Stomach (tissue), 9 donors: Measurements from ENCODE around the gene HMGB4. TPM values are rescaled to one million over a fixed set of nuclear protein-coding genes. Genes with fewer than 3 reads are reported as not detected.

Source experiments
- DNase-seq, 2 donors: peaks; one replicate each; pipeline versions ENCODE4 v3.0.0 to v3.0.0-alpha.2; 2013 to 2019
- H3K27ac ChIP-seq, 5 donors: fragments of 200-600 bp in 4 of 5; sonication (generic) in 4 of 5; one replicate each; pipeline ENCODE4 v1.5.1; 2013 to 2019; ENCODE audit warnings: mild to moderate bottlenecking in 1 of 5, moderate library complexity in 1 of 5
- H3K27me3 ChIP-seq, 3 donors: fragments of 200-600 bp; sonication (generic); one replicate each; pipeline ENCODE4 v1.5.1; 2017 to 2019; ENCODE audit warnings: mixed run types in 1 of 3
- H3K36me3 ChIP-seq, 4 donors: fragments of 200-600 bp; sonication (generic); 1 replicate in 3 of 4; 2 replicates in 1 of 4; pipeline ENCODE4 v1.5.1; 2016 to 2019
- H3K4me1 ChIP-seq, 4 donors: fragments of 200-600 bp; sonication (generic); one replicate each; pipeline ENCODE4 v1.5.1; 2016 to 2019
- H3K4me3 ChIP-seq, 4 donors: fragments of 200-600 bp; sonication (generic) in 3 of 4; one replicate each; pipeline ENCODE4 v1.5.1; 2016 to 2019; ENCODE audit warnings: mild to moderate bottlenecking in 1 of 4
- H3K9me3 ChIP-seq, 4 donors: fragments of 200-600 bp; sonication (generic); one replicate each; pipeline ENCODE4 v1.5.1; 2016 to 2019
- EP300 ChIP-seq: sonication (generic); formaldehyde crosslinking; IDR thresholded peaks from one replicate; pipeline ENCODE4 v1.6.1; 2017; ENCODE audit warnings: antibody characterized with exemption
- POLR2A ChIP-seq, 4 donors: fragments of 450-650 bp; IDR thresholded peaks; one replicate each; pipeline ENCODE4 v1.6.1; 2016; ENCODE audit warnings: antibody characterized with exemption in 4 of 4, control low read depth in 2 of 4, mild to moderate bottlenecking in 1 of 4, moderate library complexity in 1 of 4
- POLR2AphosphoS5 ChIP-seq, 3 donors: sonication (generic); formaldehyde crosslinking; IDR thresholded peaks; one replicate each; pipeline ENCODE4 v1.6.1; 2016; ENCODE audit warnings: antibody characterized with exemption in 3 of 3
- WGBS, 5 donors: extraction: QIAGEN DNeasy Blood & Tissue Kit in 3 of 5; methylation state at CpG; one replicate each; pipeline versions ENCODE4 v1.1.5 to v1.1.7; 2013 to 2018; 5-methylcytosine and 5-hydroxymethylcytosine counted together
- intact Hi-C: fragments of 100-400 bp; cut with DNase I; formaldehyde crosslinking; loops from one replicate; pipeline ENCODE4 v1.15.1; 2023; ENCODE audit warnings: low total_unique reads
- polyA plus RNA-seq, 3 donors: library from polyadenylated mRNA; stranded (reverse); fragments of 200-250 nt; gene quantifications; one replicate each; pipeline ENCODE4 v1.2.3, GENCODE V29; 2013
- total RNA-seq, 5 donors: library from RNA; depleted of rRNA; stranded (reverse); fragments of >200 nt; gene quantifications; one replicate each; pipeline versions ENCODE4 v1.1.0 to v1.2.3, GENCODE V29; 2014 to 2016
- TF ChIP-seq, protein P1 (sequence below), 7 experiments: fragments of 450-650 bp in 4 of 7; fragments of 200-600 bp in 3 of 7; sonication (generic) in 3 of 7; IDR thresholded peaks; one replicate each; pipeline ENCODE4 v1.5.1; 2016 to 2019; ENCODE audit warnings: antibody characterized with exemption in 7 of 7, control low read depth in 2 of 7, mild to moderate bottlenecking in 1 of 7
- donor health status: healthy with polysubstance abuse.
- donor health status: Bipolar disorder and iron deficiency.
- donor health status: healthy.

The HMGB4 gene
- total and polyA plus RNA-seq, 8 donors = not detected

DNA sequence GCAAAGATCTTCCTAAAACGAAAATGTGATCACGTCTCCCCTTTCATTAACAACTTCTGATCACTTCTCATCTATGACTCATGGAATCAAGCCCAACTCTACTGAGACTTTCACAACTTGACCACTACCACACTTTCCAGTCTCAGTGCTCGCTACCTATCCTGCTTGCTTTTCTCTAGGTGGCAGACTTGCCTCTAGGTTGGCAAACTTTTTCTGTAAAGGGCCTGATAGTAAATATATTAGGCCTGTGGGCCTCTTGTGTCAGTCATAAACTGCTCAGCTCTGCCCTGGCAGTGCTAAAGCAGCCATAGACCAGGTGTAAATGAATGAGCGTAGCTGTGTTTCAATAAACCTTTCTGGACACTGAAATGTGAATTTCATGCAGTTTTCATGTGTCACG, 21.5 kb upstream of the HMGB4 start:
- no peaks in the 10 kb centered on the region for H3K4me1 ChIP-seq
- TF ChIP-seq POLR2AphosphoS5 (IDR thresholded peaks at IDR 0.05) (no peak), EP300 (no peak), POLR2A (IDR thresholded peaks at IDR 0.05) (no peak)
- TF ChIP-seq, protein P1, sequence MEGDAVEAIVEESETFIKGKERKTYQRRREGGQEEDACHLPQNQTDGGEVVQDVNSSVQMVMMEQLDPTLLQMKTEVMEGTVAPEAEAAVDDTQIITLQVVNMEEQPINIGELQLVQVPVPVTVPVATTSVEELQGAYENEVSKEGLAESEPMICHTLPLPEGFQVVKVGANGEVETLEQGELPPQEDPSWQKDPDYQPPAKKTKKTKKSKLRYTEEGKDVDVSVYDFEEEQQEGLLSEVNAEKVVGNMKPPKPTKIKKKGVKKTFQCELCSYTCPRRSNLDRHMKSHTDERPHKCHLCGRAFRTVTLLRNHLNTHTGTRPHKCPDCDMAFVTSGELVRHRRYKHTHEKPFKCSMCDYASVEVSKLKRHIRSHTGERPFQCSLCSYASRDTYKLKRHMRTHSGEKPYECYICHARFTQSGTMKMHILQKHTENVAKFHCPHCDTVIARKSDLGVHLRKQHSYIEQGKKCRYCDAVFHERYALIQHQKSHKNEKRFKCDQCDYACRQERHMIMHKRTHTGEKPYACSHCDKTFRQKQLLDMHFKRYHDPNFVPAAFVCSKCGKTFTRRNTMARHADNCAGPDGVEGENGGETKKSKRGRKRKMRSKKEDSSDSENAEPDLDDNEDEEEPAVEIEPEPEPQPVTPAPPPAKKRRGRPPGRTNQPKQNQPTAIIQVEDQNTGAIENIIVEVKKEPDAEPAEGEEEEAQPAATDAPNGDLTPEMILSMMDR (IDR thresholded peaks at IDR 0.05) = no peak
- intact Hi-C loops = no loop called here
- H3K9me3 ChIP-seq = no peaks in the 10 kb centered on the region
- no peak for DNase-seq
- no peak overlapping the region for H3K27ac ChIP-seq
- H3K4me3 ChIP-seq = no peak overlapping the region
- no peaks in the 10 kb centered on the region for H3K36me3 ChIP-seq
- 84 to 94% (median 90%) methylated on average over 5 of the region's 5 CpGs for WGBS, 5 donors
- H3K27me3 ChIP-seq = no peaks in the 10 kb centered on the region

- DNase-seq = peak in 1 of 2 donors; percentile 3
- no peaks in the 10 kb centered on the region for H3K36me3 ChIP-seq
- no peaks in the 10 kb centered on the region for H3K9me3 ChIP-seq
- TF ChIP-seq, protein P1 (IDR thresholded peaks at IDR 0.05) = no peak
- TF ChIP-seq POLR2A (IDR thresholded peaks at IDR 0.05) (no peak), POLR2AphosphoS5 (IDR thresholded peaks at IDR 0.05) (no peak), EP300 (no peak)
- H3K27ac ChIP-seq = no peak overlapping the region
- H3K4me1 ChIP-seq = no peaks in the 10 kb centered on the region
- no peak overlapping the region for H3K4me3 ChIP-seq
- intact Hi-C loops = no loop called here
- 55 to 63% (median 59%) methylated on average over 5 of the region's 5 CpGs for WGBS, 5 donors
- no peaks in the 10 kb centered on the region for H3K27me3 ChIP-seq
Observed at GRCh38 chr1:33844166-33844565, 19.7 kb upstream of the HMGB4 start.

DNA sequence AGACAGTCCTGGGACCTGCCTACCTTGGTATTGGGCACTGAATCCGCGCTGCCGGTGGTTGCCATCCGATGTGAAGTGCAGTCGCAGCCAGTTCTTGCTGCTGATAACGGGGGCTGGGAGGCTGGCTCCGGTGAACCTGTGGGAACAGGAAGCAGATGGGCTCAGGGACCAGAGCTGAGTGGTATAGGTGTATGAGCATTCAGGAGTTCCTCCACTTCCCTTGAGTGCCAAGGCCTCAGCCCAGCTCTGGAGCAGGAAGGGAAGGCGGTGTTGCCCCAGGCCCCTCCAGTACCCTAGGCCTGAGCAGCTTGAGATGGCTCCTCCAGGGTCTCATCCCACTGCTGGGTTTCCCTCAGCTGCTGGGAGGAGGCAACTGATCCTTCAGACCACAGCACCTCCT, 17.0 kb upstream of the HMGB4 start:
- DNase-seq = no peak
- Histone ChIP-seq H3K4me3 (no peak overlapping the region), H3K27me3 (no peaks in the 10 kb centered on the region), H3K36me3 (no peaks in the 10 kb centered on the region), H3K27ac (no peak overlapping the region), H3K9me3 (no peaks in the 10 kb centered on the region), H3K4me1 (no peaks in the 10 kb centered on the region)
- 88 to 95% (median 93%) methylated on average over 3 to 8 of the region's 8 CpGs for WGBS, 5 donors
- TF ChIP-seq POLR2AphosphoS5 (IDR thresholded peaks at IDR 0.05) (no peak), EP300 (no peak), POLR2A (IDR thresholded peaks at IDR 0.05) (no peak)
- TF ChIP-seq, protein P1 (IDR thresholded peaks at IDR 0.05) = no peak
- intact Hi-C loops = no loop called here

- no peak overlapping the region for H3K27ac ChIP-seq
- TF ChIP-seq, protein P1 (IDR thresholded peaks at IDR 0.05) = no peak
- no peak for TF ChIP-seq POLR2AphosphoS5 (IDR thresholded peaks at IDR 0.05)
- TF ChIP-seq EP300 = no peak
- no peak for TF ChIP-seq POLR2A (IDR thresholded peaks at IDR 0.05)
- intact Hi-C loops = no loop called here
- no peak overlapping the region for H3K4me3 ChIP-seq
- no peaks in the 10 kb centered on the region for H3K27me3 ChIP-seq
- H3K9me3 ChIP-seq = no peaks in the 10 kb centered on the region
- no peaks in the 10 kb centered on the region for H3K36me3 ChIP-seq
- 44 to 63% (median 58%) methylated on average over 4 of the region's 4 CpGs for WGBS, 5 donors
- no peak for DNase-seq
- no peaks in the 10 kb centered on the region for H3K4me1 ChIP-seq
Observed at GRCh38 chr1:33848205-33848937, 15.5 kb upstream of the HMGB4 start.
